ENCODE measurements around the gene KLK1. TPM values are rescaled to one million over a fixed set of nuclear protein-coding genes. Genes with fewer than 3 reads are reported as not detected.

The KLK1 gene
- total RNA-seq, 1 experiment from 2014 or later = not detected

DNA sequence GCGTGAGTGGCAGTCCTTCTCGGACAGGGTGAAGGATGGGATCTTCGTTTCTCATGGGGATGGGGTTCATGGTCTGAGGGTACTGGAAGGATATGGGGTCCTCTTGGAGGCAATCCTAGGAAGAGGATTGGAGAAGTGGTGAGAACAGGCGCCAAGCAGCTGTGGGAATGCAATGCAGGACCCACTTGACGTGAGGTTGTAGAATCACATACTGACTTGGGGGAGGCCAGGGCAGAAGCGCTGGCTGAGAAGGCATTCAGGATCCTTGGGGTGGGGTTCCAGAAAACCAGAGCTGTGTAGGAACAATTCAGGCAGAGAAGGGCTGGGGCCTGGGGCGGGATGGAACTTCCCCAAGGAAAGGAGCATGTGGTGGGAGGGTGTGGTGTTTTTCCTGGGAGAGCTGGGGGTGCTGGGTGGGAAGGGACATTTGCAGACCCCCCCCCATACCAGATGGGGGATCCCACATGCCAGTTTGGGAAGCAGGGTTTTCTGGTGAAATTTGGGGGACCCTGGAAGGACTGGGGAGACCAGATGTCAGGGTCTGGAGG, 852 bp downstream of the KLK1 start:
- Histone ChIP-seq H3K36me3 (ENCODE audit: insufficient read depth, low read length, poor library complexity, severe bottlenecking) (no peaks in the 10 kb centered on the region), H3K4me1 (ENCODE audit: insufficient read depth, low read length, poor library complexity, severe bottlenecking) (no peaks in the 10 kb centered on the region), H3K27me3 (replicated peaks; ENCODE audit: insufficient read depth, low read depth, low read length, poor library complexity) (peaks cover 10% of the 10 kb centered on the region), H3K27ac (ENCODE audit: low read depth, low read length, poor library complexity, severe bottlenecking) (no peak overlapping the region), H3K4me3 (ENCODE audit: low read depth, low read length, poor library complexity, severe bottlenecking) (no peak overlapping the region), H3K9me3 (ENCODE audit: low read depth, low read length, poor library complexity, severe bottlenecking) (no peaks in the 10 kb centered on the region)
- TF ChIP-seq, protein P1, sequence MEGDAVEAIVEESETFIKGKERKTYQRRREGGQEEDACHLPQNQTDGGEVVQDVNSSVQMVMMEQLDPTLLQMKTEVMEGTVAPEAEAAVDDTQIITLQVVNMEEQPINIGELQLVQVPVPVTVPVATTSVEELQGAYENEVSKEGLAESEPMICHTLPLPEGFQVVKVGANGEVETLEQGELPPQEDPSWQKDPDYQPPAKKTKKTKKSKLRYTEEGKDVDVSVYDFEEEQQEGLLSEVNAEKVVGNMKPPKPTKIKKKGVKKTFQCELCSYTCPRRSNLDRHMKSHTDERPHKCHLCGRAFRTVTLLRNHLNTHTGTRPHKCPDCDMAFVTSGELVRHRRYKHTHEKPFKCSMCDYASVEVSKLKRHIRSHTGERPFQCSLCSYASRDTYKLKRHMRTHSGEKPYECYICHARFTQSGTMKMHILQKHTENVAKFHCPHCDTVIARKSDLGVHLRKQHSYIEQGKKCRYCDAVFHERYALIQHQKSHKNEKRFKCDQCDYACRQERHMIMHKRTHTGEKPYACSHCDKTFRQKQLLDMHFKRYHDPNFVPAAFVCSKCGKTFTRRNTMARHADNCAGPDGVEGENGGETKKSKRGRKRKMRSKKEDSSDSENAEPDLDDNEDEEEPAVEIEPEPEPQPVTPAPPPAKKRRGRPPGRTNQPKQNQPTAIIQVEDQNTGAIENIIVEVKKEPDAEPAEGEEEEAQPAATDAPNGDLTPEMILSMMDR (conservative IDR thresholded peaks at IDR 0.05; ENCODE audit: low read depth, low read length) = no peak
- TF ChIP-seq EZH2 (IDR thresholded peaks at IDR 0.05; ENCODE audit: borderline replicate concordance, low read depth, low read length, poor library complexity, severe bottlenecking) = no peak
- DNase-seq (ENCODE audit: low spot score) = no peak
- CTCF ChIA-PET = no interaction called here
- POLR2A ChIA-PET (ENCODE audit: low non-redundant PET) = no interaction called here
- BruUV-seq (replicated peaks) = no TSS peak
- intact Hi-C loops (cut with micrococcal nuclease; ENCODE audit: unreplicated experiment) = no loop called here

DNA sequence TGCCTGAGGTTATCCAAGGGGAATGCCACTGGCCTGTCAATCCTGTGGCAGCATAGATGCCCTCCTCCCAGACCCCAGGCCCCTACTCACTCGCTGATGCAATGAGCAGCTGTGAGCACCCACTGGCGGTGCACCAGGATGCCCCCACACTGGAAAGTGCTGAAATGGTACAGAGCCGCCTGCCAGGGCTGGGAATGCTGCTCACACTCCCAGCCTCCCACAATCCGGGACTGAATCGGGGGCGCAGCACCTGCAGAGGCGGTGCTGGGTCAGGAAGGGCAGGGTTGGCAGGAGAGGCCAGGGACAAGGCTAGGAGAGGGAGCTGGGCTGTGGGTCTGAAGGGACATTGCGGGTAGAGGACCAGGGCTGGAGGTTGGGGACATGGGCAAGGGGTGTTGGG, 2.0 kb downstream of the KLK1 start:
- POLR2A ChIA-PET (ENCODE audit: low non-redundant PET) = no interaction called here
- Histone ChIP-seq H3K9me3 (ENCODE audit: low read depth, low read length, poor library complexity, severe bottlenecking) (no peaks in the 10 kb centered on the region), H3K27ac (ENCODE audit: low read depth, low read length, poor library complexity, severe bottlenecking) (no peak overlapping the region), H3K27me3 (replicated peaks; ENCODE audit: insufficient read depth, low read depth, low read length, poor library complexity) (peaks cover 10% of the 10 kb centered on the region), H3K4me3 (ENCODE audit: low read depth, low read length, poor library complexity, severe bottlenecking) (no peak overlapping the region), H3K4me1 (ENCODE audit: insufficient read depth, low read length, poor library complexity, severe bottlenecking) (no peaks in the 10 kb centered on the region), H3K36me3 (ENCODE audit: insufficient read depth, low read length, poor library complexity, severe bottlenecking) (no peaks in the 10 kb centered on the region)
- CTCF ChIA-PET = no interaction called here
- TF ChIP-seq, protein P1 (conservative IDR thresholded peaks at IDR 0.05; ENCODE audit: low read depth, low read length) = no peak
- TF ChIP-seq EZH2 (IDR thresholded peaks at IDR 0.05; ENCODE audit: borderline replicate concordance, low read depth, low read length, poor library complexity, severe bottlenecking) = no peak
- no peak for DNase-seq (ENCODE audit: low spot score)
- intact Hi-C loops (cut with micrococcal nuclease; ENCODE audit: unreplicated experiment) = no loop called here
- BruUV-seq (replicated peaks) = no TSS peak

DNA sequence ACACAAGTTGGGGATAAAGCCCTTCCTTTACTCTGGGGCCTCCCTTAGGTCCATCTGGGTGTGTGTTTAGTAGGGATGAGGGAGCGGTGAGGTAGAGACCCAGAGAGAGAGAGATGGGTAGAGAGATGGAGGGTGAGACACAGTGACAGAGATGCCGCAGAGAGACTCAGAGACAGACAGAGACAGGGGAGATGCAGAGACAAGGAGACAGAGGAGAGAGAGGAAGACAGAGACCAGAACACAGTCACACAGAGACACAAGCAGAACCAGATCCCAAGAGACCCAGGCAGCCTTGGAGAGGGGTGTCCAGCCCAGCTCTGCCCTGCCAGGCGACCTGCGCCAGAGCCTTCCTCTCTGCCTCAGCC, 2.4 kb downstream of the KLK1 start:
- H3K27ac ChIP-seq (ENCODE audit: low read depth, low read length, poor library complexity, severe bottlenecking) = no peak overlapping the region
- H3K4me3 ChIP-seq (ENCODE audit: low read depth, low read length, poor library complexity, severe bottlenecking) = no peak overlapping the region
- CTCF ChIA-PET = no interaction called here
- no peaks in the 10 kb centered on the region for H3K36me3 ChIP-seq (ENCODE audit: insufficient read depth, low read length, poor library complexity, severe bottlenecking)
- POLR2A ChIA-PET (ENCODE audit: low non-redundant PET) = no interaction called here
- peaks cover 10% of the 10 kb centered on the region for H3K27me3 ChIP-seq (replicated peaks; ENCODE audit: insufficient read depth, low read depth, low read length, poor library complexity)
- no peak for DNase-seq (ENCODE audit: low spot score)
- no peaks in the 10 kb centered on the region for H3K9me3 ChIP-seq (ENCODE audit: low read depth, low read length, poor library complexity, severe bottlenecking)
- intact Hi-C loops (cut with micrococcal nuclease; ENCODE audit: unreplicated experiment) = no loop called here
- no peaks in the 10 kb centered on the region for H3K4me1 ChIP-seq (ENCODE audit: insufficient read depth, low read length, poor library complexity, severe bottlenecking)
- BruUV-seq (replicated peaks) = no TSS peak
- TF ChIP-seq, protein P1 (conservative IDR thresholded peaks at IDR 0.05; ENCODE audit: low read depth, low read length) = no peak
- no peak for TF ChIP-seq EZH2 (IDR thresholded peaks at IDR 0.05; ENCODE audit: borderline replicate concordance, low read depth, low read length, poor library complexity, severe bottlenecking)
